ENCODE results near the gene PNPLA3. TPM values are rescaled to one million over a fixed set of nuclear protein-coding genes. Genes with fewer than 3 reads are reported as not detected.

Gene PNPLA3
- total and polyA plus RNA-seq, 9 of the 15 experiments (the other 6 are each of a cell fraction or from before 2014, with no cell fraction given): 0.20 to 0.48 (median 0.38) TPM; not detected in 6

- TF ChIP-seq E2F6 (IDR thresholded peaks at IDR 0.05; ENCODE audit: borderline replicate concordance in 1 of 2, extremely low read depth in 1 of 2, insufficient read depth in 1 of 2, insufficient read length in 1 of 2, low read depth in 1 of 2, low read length in 1 of 2, poor library complexity in 1 of 2, severe bottlenecking in 1 of 2): peak in 1 of 2 experiments; percentile 28
- peak; percentile 36; the same call in 1 of the 2 replicates for TF ChIP-seq ZNF316 (IDR thresholded peaks at IDR 0.05)
- no peak for TF ChIP-seq PHF20 (IDR thresholded peaks at IDR 0.05; ENCODE audit: partially characterized antibody)
- TF ChIP-seq SMC3 (conservative IDR thresholded peaks at IDR 0.05; ENCODE audit: insufficient read depth, low read depth, low read length): peak; percentile 18; the same call in 1 of the 2 replicates
- TF ChIP-seq RB1 (IDR thresholded peaks at IDR 0.05; ENCODE audit: low read depth): peak; percentile 21; the same call in 1 of the 2 replicates
- TF ChIP-seq HMG20A (CRISPR knock-in tag; conservative IDR thresholded peaks at IDR 0.05): no peak
- peak; percentile 13; the same call in 1 of the 2 replicates for TF ChIP-seq SMARCA5 (IDR thresholded peaks at IDR 0.05)
- TF ChIP-seq CBFA2T3 (IDR thresholded peaks at IDR 0.05): peak; percentile 11; the same call in 1 of the 2 replicates
- no peak for TF ChIP-seq CEBPZ (IDR thresholded peaks at IDR 0.05; ENCODE audit: borderline replicate concordance, low read depth, low read length)
- TF ChIP-seq E2F3 (CRISPR knock-in tag; IDR thresholded peaks at IDR 0.05): no peak
- TF ChIP-seq ZBTB12 (CRISPR knock-in tag; IDR thresholded peaks at IDR 0.05): no peak
- 0 out of 2 replicates have a peak, but pooled peaks have one; percentile 33 for TF ChIP-seq CREM (IDR thresholded peaks at IDR 0.05; ENCODE audit: low read depth)
- TF ChIP-seq JUND (IDR thresholded peaks at IDR 0.05; ENCODE audit: borderline replicate concordance, low read depth, low read length): peak; percentile 76
- peak; percentile 84; the same call in 2 of the 3 replicates for TF ChIP-seq JUND (tag; IDR thresholded peaks at IDR 0.05; ENCODE audit: borderline replicate concordance, low read depth, low read length)
- TF ChIP-seq PRPF4 (IDR thresholded peaks at IDR 0.05; ENCODE audit: insufficient read depth, low read depth, low read length, poor library complexity, severe bottlenecking): no peak
- TF ChIP-seq ATF3 (IDR thresholded peaks at IDR 0.05): peak; percentile 88
- no peak for TF ChIP-seq ATF3 (CRISPR knock-in tag; conservative IDR thresholded peaks at IDR 0.05)
- TF ChIP-seq ZFP36 (IDR thresholded peaks at IDR 0.05; ENCODE audit: low read depth, low read length, partially characterized antibody): peak; percentile 89
- TF ChIP-seq, protein P1, sequence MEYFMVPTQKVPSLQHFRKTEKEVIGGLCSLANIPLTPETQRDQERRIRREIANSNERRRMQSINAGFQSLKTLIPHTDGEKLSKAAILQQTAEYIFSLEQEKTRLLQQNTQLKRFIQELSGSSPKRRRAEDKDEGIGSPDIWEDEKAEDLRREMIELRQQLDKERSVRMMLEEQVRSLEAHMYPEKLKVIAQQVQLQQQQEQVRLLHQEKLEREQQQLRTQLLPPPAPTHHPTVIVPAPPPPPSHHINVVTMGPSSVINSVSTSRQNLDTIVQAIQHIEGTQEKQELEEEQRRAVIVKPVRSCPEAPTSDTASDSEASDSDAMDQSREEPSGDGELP (CRISPR knock-in tag; IDR thresholded peaks at IDR 0.05; ENCODE audit: borderline replicate concordance): peak; percentile 26; the same call in 1 of the 2 replicates
These were observed 40.5 kb upstream of the PNPLA3 start (continued) for GRCh38 chr22:43883012-43883661.

Data from K562 (cell line).